ENCODE data around the gene ALPL.

DNA sequence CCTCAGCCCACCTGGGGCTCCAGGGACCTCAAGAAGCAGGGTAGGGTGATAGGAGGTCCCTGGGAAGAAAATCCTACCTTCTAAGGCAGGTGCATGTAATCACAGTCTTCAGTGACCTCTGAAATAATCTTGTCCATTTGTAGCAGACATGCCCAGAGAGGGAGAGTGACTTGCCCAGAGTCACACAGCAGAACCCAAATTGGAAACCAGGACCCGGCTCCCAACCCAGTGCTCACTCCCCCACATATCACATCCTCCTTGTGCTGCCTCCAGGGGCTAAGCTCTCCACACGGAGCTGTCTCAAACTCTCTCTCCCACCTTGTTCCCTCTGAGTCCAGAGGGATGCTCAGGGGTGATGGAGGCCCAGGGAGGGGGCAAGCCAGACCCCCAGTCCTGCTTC is 87.4 kb downstream of the ALPL start:
- TF ChIP-seq, protein P1, sequence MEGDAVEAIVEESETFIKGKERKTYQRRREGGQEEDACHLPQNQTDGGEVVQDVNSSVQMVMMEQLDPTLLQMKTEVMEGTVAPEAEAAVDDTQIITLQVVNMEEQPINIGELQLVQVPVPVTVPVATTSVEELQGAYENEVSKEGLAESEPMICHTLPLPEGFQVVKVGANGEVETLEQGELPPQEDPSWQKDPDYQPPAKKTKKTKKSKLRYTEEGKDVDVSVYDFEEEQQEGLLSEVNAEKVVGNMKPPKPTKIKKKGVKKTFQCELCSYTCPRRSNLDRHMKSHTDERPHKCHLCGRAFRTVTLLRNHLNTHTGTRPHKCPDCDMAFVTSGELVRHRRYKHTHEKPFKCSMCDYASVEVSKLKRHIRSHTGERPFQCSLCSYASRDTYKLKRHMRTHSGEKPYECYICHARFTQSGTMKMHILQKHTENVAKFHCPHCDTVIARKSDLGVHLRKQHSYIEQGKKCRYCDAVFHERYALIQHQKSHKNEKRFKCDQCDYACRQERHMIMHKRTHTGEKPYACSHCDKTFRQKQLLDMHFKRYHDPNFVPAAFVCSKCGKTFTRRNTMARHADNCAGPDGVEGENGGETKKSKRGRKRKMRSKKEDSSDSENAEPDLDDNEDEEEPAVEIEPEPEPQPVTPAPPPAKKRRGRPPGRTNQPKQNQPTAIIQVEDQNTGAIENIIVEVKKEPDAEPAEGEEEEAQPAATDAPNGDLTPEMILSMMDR (IDR thresholded peaks at IDR 0.05): no peak
- TF ChIP-seq JAZF1 (CRISPR knock-in tag; IDR thresholded peaks at IDR 0.05): no peak
- TF ChIP-seq, protein P2, sequence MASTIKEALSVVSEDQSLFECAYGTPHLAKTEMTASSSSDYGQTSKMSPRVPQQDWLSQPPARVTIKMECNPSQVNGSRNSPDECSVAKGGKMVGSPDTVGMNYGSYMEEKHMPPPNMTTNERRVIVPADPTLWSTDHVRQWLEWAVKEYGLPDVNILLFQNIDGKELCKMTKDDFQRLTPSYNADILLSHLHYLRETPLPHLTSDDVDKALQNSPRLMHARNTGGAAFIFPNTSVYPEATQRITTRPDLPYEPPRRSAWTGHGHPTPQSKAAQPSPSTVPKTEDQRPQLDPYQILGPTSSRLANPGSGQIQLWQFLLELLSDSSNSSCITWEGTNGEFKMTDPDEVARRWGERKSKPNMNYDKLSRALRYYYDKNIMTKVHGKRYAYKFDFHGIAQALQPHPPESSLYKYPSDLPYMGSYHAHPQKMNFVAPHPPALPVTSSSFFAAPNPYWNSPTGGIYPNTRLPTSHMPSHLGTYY (CRISPR knock-in tag; IDR thresholded peaks at IDR 0.05): no peak
- no peak for TF ChIP-seq TCF7 (CRISPR knock-in tag; IDR thresholded peaks at IDR 0.05; ENCODE audit: low read depth)
